HepG2 (cell line): ENCODE data around the gene HMGN4. TPM values are rescaled to one million over a fixed set of nuclear protein-coding genes. Genes with fewer than 3 reads are reported as not detected.

Experiments
- AGO1 ChIP-seq: fragments of 200-400 bp; formaldehyde crosslinking; IDR thresholded peaks from 2 replicates; pipeline ENCODE4 v1.6.1; 2017; ENCODE audit warnings: mild to moderate bottlenecking, low read depth, low read length, moderate library complexity; ENCODE audit not compliant: poor library complexity, severe bottlenecking
- CBFB ChIP-seq: sonication (generic); formaldehyde crosslinking; IDR thresholded peaks from 2 replicates; pipeline ENCODE4 v1.4.0; 2020; ENCODE audit warnings: missing genetic modification reagents
- CHCHD3 ChIP-seq: sonication (generic); formaldehyde crosslinking; IDR thresholded peaks from 2 replicates; pipeline ENCODE4 v1.8.0; 2022; ENCODE audit warnings: mild to moderate bottlenecking, missing genetic modification reagents, moderate library complexity
- DR1 ChIP-seq: sonication (generic); formaldehyde crosslinking; IDR thresholded peaks from 2 replicates; pipeline ENCODE4 v1.8.0; 2021; ENCODE audit warnings: mild to moderate bottlenecking, missing genetic modification reagents, inconsistent platforms
- ESRRA ChIP-seq: sonication (generic); formaldehyde crosslinking; IDR thresholded peaks from 2 replicates; pipeline ENCODE4 v1.5.1; 2020; ENCODE audit warnings: mild to moderate bottlenecking, low read depth, missing genetic modification reagents
- FOXM1 ChIP-seq: sonication (generic); formaldehyde crosslinking; IDR thresholded peaks from 2 replicates; pipeline ENCODE4 v1.5.0; 2020; ENCODE audit warnings: missing genetic modification reagents
- HNRNPUL1 ChIP-seq: fragments of 200-400 bp; formaldehyde crosslinking; IDR thresholded peaks from 2 replicates; pipeline ENCODE4 v1.6.1; 2017; ENCODE audit warnings: low read depth, mild to moderate bottlenecking, low read length, moderate library complexity
- JUN ChIP-seq: sonication (generic); formaldehyde crosslinking; IDR thresholded peaks from 2 replicates; pipeline ENCODE4 v1.4.0; 2020; ENCODE audit warnings: mild to moderate bottlenecking, missing genetic modification reagents
- NFKBIZ ChIP-seq: IDR thresholded peaks from 2 replicates; pipeline ENCODE4 v1.6.1; 2018; ENCODE audit warnings: missing genetic modification reagents, missing compliant biosample characterization
- SKI ChIP-seq: fragments of 450-650 bp; IDR thresholded peaks from one replicate; pipeline ENCODE4 v1.6.1; 2018; ENCODE audit warnings: mild to moderate bottlenecking; ENCODE audit not compliant: partially characterized antibody
- TCF12 ChIP-seq, 2 experiments: fragments of 450-650 bp in 1 of 2; sonication (generic) in 1 of 2; formaldehyde crosslinking in 1 of 2; IDR thresholded peaks; 2 replicates each; pipeline versions ENCODE4 v1.6.1 to v1.8.0; 2017 to 2022; ENCODE audit warnings: antibody characterized with exemption in 1 of 2, mild to moderate bottlenecking in 1 of 2, missing genetic modification reagents in 1 of 2, moderate library complexity in 1 of 2
- ZBTB1 ChIP-seq: sonication (generic); formaldehyde crosslinking; IDR thresholded peaks from 2 replicates; pipeline ENCODE4 v1.4.0; 2020; ENCODE audit warnings: missing genetic modification reagents, borderline replicate concordance
- ZIK1 ChIP-seq: sonication (generic); formaldehyde crosslinking; IDR thresholded peaks from 2 replicates; pipeline ENCODE4 v1.5.0; 2020; ENCODE audit warnings: mild to moderate bottlenecking, low read depth, missing genetic modification reagents, borderline replicate concordance
- ZMAT3 ChIP-seq: sonication (generic); formaldehyde crosslinking; conservative IDR thresholded peaks from 2 replicates; pipeline ENCODE4 v1.7.0; 2021; ENCODE audit warnings: missing genetic modification reagents
- ZNF205 ChIP-seq: IDR thresholded peaks from 2 replicates; pipeline ENCODE4 v1.6.1; 2018; ENCODE audit warnings: missing biosample characterization, missing genetic modification reagents
- ZNF30 ChIP-seq: sonication (generic); formaldehyde crosslinking; IDR thresholded peaks from 2 replicates; pipeline ENCODE4 v1.5.0; 2020; ENCODE audit warnings: mild to moderate bottlenecking, missing genetic modification reagents
- ZNF569 ChIP-seq: sonication (generic); formaldehyde crosslinking; IDR thresholded peaks from 2 replicates; pipeline ENCODE4 v1.5.0; 2020; ENCODE audit warnings: mild to moderate bottlenecking, missing genetic modification reagents, moderate library complexity, borderline replicate concordance
- ZNF572 ChIP-seq: sonication (generic); formaldehyde crosslinking; IDR thresholded peaks from 2 replicates; pipeline ENCODE4 v1.5.1; 2020; ENCODE audit warnings: mild to moderate bottlenecking, missing genetic modification reagents
- ZNF605 ChIP-seq: sonication (generic); formaldehyde crosslinking; IDR thresholded peaks from 2 replicates; pipeline ENCODE4 v1.8.0; 2022; ENCODE audit warnings: mild to moderate bottlenecking, missing genetic modification reagents
- ZNF614 ChIP-seq: IDR thresholded peaks from 2 replicates; pipeline ENCODE4 v1.6.1; 2018; ENCODE audit warnings: missing biosample characterization, missing genetic modification reagents, inconsistent platforms, borderline replicate concordance
- ZNF746 ChIP-seq: sonication (generic); formaldehyde crosslinking; IDR thresholded peaks from 2 replicates; pipeline ENCODE4 v1.8.0; 2022; ENCODE audit warnings: mild to moderate bottlenecking, missing genetic modification reagents
- ZNF749 ChIP-seq: sonication (generic); formaldehyde crosslinking; IDR thresholded peaks from 2 replicates; pipeline ENCODE4 v1.8.0; 2022; ENCODE audit warnings: mild to moderate bottlenecking, missing genetic modification reagents, moderate library complexity, borderline replicate concordance
- ZSCAN30 ChIP-seq: sonication (generic); formaldehyde crosslinking; IDR thresholded peaks from 2 replicates; pipeline ENCODE4 v1.5.0; 2020; ENCODE audit warnings: mild to moderate bottlenecking, missing genetic modification reagents
- polyA plus RNA-seq, 8 experiments: library from polyadenylated mRNA; depleted of rRNA in 3 of 8; stranded (reverse) in 7 of 8; unstranded in 1 of 8; fragments of >200 nt; fragmentation: Illumina TruSeq in 4 of 8; extraction: Trizol in 4 of 8; gene quantifications; 2 replicates each; pipeline versions ENCODE4 v1.2.1 to v1.2.3, GENCODE V29; 2011 to 2016; ENCODE audit warnings: low read depth in 4 of 8, missing spikeins in 1 of 8, mixed read lengths in 1 of 8; ENCODE audit not compliant: insufficient read depth in 1 of 8
- total RNA-seq, 5 experiments: library from RNA; depleted of rRNA; stranded (reverse); fragments of >200 nt; fragmentation: Illumina TruSeq; extraction: Trizol; gene quantifications; 2 replicates each; pipeline ENCODE4 v1.2.3, GENCODE V29; 2016; ENCODE audit warnings: low read depth in 1 of 5
- TF ChIP-seq, protein P1 (sequence below): sonication (generic); formaldehyde crosslinking; conservative IDR thresholded peaks from 2 replicates; pipeline ENCODE4 v1.8.0; 2022; ENCODE audit warnings: low read depth, missing genetic modification reagents
- TF ChIP-seq, protein P2 (sequence below): sonication (generic); formaldehyde crosslinking; IDR thresholded peaks from 2 replicates; pipeline ENCODE4 v1.5.1; 2020; ENCODE audit warnings: missing genetic modification reagents, mild to moderate bottlenecking, borderline replicate concordance
- TF ChIP-seq, protein P3 (sequence below): sonication (generic); formaldehyde crosslinking; IDR thresholded peaks from 2 replicates; pipeline ENCODE4 v1.5.0; 2020; ENCODE audit warnings: mild to moderate bottlenecking, low read depth, missing genetic modification reagents, borderline replicate concordance
- TF ChIP-seq, protein P4 (sequence below): sonication (generic); formaldehyde crosslinking; IDR thresholded peaks from 2 replicates; pipeline ENCODE4 v1.5.1; 2020; ENCODE audit warnings: mild to moderate bottlenecking, moderate library complexity, missing genetic modification reagents

Gene HMGN4
- total and polyA plus RNA-seq, 2 of the 13 experiments (the other 11 are each of a cell fraction or from before 2014, with no cell fraction given) = 39.9 to 52.1 TPM

DNA sequence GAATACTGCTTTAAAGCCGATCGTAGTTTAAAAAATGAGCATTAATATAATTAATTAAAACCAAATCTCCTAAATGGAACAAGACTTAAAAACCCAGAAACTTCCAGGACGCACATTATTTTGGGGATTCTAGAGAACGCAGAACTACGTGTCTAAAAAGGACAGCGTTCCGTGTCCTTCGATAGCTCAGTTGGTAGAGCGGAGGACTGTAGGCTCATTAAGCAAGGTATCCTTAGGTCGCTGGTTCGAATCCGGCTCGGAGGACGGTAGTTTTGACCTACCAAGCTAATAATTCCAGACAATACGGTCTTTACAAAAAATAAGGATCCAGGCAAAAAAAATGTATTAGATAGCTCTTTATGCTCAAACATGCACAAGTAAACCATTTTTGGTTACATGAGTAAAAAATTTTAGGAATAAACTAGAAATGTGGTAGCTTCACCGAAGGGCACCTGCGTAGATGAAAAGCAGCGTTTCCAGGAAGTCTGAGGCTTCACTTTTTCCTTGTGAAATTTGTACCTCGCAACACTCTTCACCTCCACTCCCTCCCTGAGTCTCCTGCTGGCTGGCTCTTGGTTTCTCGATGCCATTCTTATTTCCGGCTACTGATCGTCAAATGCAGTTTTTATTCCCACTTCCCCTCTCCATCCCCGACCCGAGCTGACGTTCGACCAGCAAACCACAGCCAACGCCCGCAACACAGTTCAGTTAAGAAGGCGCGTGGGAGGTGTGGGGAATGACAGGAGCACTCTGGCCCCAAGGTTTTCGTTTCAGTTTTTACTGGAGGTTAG is 39.0 kb downstream of the HMGN4 start (continued):
- TF ChIP-seq JUN (CRISPR knock-in tag) (no peak), ZNF569 (no peak), ZNF572 (CRISPR knock-in tag) (no peak), ZNF205 (CRISPR knock-in tag) (0 out of 2 replicates have a peak, but pooled peaks have one; percentile 51), ZNF605 (CRISPR knock-in tag) (no peak), FOXM1 (CRISPR knock-in tag) (no peak), ZIK1 (CRISPR knock-in tag) (no peak), NFKBIZ (CRISPR knock-in tag) (no peak), ZBTB1 (CRISPR knock-in tag) (no peak), ZNF614 (CRISPR knock-in tag) (peak; percentile 82; the same call in 1 of the 2 replicates), TCF12 (IDR thresholded peaks at IDR 0.05) (no peak), TCF12 (CRISPR knock-in tag; IDR thresholded peaks at IDR 0.05) (no peak), ZNF749 (CRISPR knock-in tag) (0 out of 2 replicates have a peak, but pooled peaks have one; percentile 48), ESRRA (CRISPR knock-in tag) (no peak), ZSCAN30 (no peak), ZMAT3 (no peak), CBFB (CRISPR knock-in tag) (no peak), SKI (no peak), CHCHD3 (CRISPR knock-in tag) (no peak), ZNF30 (CRISPR knock-in tag) (no peak), AGO1 (no peak), DR1 (no peak), HNRNPUL1 (no peak), ZNF746 (no peak)
- TF ChIP-seq, protein P1, sequence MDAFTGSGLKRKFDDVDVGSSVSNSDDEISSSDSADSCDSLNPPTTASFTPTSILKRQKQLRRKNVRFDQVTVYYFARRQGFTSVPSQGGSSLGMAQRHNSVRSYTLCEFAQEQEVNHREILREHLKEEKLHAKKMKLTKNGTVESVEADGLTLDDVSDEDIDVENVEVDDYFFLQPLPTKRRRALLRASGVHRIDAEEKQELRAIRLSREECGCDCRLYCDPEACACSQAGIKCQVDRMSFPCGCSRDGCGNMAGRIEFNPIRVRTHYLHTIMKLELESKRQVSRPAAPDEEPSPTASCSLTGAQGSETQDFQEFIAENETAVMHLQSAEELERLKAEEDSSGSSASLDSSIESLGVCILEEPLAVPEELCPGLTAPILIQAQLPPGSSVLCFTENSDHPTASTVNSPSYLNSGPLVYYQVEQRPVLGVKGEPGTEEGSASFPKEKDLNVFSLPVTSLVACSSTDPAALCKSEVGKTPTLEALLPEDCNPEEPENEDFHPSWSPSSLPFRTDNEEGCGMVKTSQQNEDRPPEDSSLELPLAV (CRISPR knock-in tag) = no peak
- TF ChIP-seq, protein P2, sequence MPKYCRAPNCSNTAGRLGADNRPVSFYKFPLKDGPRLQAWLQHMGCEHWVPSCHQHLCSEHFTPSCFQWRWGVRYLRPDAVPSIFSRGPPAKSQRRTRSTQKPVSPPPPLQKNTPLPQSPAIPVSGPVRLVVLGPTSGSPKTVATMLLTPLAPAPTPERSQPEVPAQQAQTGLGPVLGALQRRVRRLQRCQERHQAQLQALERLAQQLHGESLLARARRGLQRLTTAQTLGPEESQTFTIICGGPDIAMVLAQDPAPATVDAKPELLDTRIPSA (CRISPR knock-in tag) = no peak
- TF ChIP-seq, protein P3, sequence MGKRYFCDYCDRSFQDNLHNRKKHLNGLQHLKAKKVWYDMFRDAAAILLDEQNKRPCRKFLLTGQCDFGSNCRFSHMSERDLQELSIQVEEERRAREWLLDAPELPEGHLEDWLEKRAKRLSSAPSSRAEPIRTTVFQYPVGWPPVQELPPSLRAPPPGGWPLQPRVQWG (CRISPR knock-in tag) = no peak
- TF ChIP-seq, protein P4, sequence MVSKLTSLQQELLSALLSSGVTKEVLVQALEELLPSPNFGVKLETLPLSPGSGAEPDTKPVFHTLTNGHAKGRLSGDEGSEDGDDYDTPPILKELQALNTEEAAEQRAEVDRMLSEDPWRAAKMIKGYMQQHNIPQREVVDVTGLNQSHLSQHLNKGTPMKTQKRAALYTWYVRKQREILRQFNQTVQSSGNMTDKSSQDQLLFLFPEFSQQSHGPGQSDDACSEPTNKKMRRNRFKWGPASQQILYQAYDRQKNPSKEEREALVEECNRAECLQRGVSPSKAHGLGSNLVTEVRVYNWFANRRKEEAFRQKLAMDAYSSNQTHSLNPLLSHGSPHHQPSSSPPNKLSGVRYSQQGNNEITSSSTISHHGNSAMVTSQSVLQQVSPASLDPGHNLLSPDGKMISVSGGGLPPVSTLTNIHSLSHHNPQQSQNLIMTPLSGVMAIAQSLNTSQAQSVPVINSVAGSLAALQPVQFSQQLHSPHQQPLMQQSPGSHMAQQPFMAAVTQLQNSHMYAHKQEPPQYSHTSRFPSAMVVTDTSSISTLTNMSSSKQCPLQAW (CRISPR knock-in tag) = 0 out of 2 replicates have a peak, but pooled peaks have one; percentile 21
